GM23338 (cell line): Measurements from ENCODE around the gene RGCC. TPM values are rescaled to one million over a fixed set of nuclear protein-coding genes. Genes with fewer than 3 reads are reported as not detected.

Source experiments
- ATAC-seq: fragments of 200-7000 bp; cut with Tn5 transposase; 3 replicates; pipeline ENCODE4 v1.9.1; 2020
- DNase-seq: peaks from one replicate; pipeline ENCODE4 v3.0.0-alpha.2; 2015; ENCODE audit warnings: low spot score
- H2AFZ ChIP-seq: fragments of 200-600 bp; sonication (generic); 2 replicates; pipeline ENCODE4 v1.8.0; 2016; ENCODE audit warnings: antibody characterized with exemption, mild to moderate bottlenecking, moderate library complexity
- H3F3A ChIP-seq: fragments of 200-600 bp; sonication (generic); replicated peaks from 2 replicates; pipeline ENCODE4 v1.8.0; 2017; ENCODE audit warnings: antibody characterized with exemption, mixed run types, low read depth
- H3K27ac ChIP-seq: fragments of 200-600 bp; sonication (generic); 2 replicates; pipeline ENCODE4 v1.6.1; 2016; ENCODE audit warnings: low read depth
- H3K27me3 ChIP-seq: fragments of 200-600 bp; sonication (generic); 2 replicates; pipeline ENCODE4 v1.8.0; 2016; ENCODE audit warnings: mild to moderate bottlenecking, mixed run types, moderate library complexity; ENCODE audit not compliant: insufficient read depth
- H3K36me3 ChIP-seq: fragments of 200-600 bp; sonication (generic); 2 replicates; pipeline ENCODE4 v1.8.0; 2016; ENCODE audit warnings: mild to moderate bottlenecking; ENCODE audit not compliant: insufficient read depth
- H3K4me1 ChIP-seq: fragments of 200-600 bp; sonication (generic); 2 replicates; pipeline ENCODE4 v1.8.0; 2016; ENCODE audit warnings: mild to moderate bottlenecking, moderate library complexity; ENCODE audit not compliant: insufficient read depth
- H3K4me2 ChIP-seq: fragments of 200-600 bp; sonication (generic); 2 replicates; pipeline ENCODE4 v1.7.1; 2017; ENCODE audit warnings: mixed run types
- H3K4me3 ChIP-seq: fragments of 200-600 bp; sonication (generic); 2 replicates; pipeline ENCODE4 v1.6.1; 2016; ENCODE audit warnings: mixed run types
- H3K79me2 ChIP-seq: fragments of 200-600 bp; sonication (generic); replicated peaks from 2 replicates; pipeline ENCODE4 v1.8.0; 2017; ENCODE audit warnings: mild to moderate bottlenecking; ENCODE audit not compliant: insufficient read depth
- H3K9me2 ChIP-seq: fragments of 200-600 bp; sonication (generic); 2 replicates; pipeline ENCODE4 v1.8.0; 2017; ENCODE audit not compliant: insufficient read depth
- H4K20me1 ChIP-seq: fragments of 200-600 bp; sonication (generic); replicated peaks from 2 replicates; pipeline ENCODE4 v1.8.0; 2017; ENCODE audit warnings: mild to moderate bottlenecking; ENCODE audit not compliant: insufficient read depth
- H3K27ac Mint-ChIP-seq: 2 replicates; pipeline ENCODE4 v1.8.0; 2020; ENCODE audit warnings: inconsistent platforms, mild to moderate bottlenecking, moderate library complexity, mixed read lengths
- H3K27me3 Mint-ChIP-seq: 3 replicates; pipeline ENCODE4 v1.8.0; 2022; ENCODE audit warnings: low read depth, mild to moderate bottlenecking, moderate library complexity, mixed read lengths, inconsistent platforms; ENCODE audit not compliant: insufficient read depth, poor library complexity
- H3K36me3 Mint-ChIP-seq: 3 replicates; pipeline ENCODE4 v1.8.0; 2021; ENCODE audit warnings: low read depth, mild to moderate bottlenecking, inconsistent platforms, moderate library complexity, mixed read lengths
- H3K4me1 Mint-ChIP-seq: 3 replicates; pipeline ENCODE4 v1.8.0; 2020; ENCODE audit warnings: mild to moderate bottlenecking, inconsistent platforms, mixed read lengths
- H3K4me3 Mint-ChIP-seq: 3 replicates; pipeline ENCODE4 v1.8.0; 2021; ENCODE audit warnings: moderate library complexity, mild to moderate bottlenecking, inconsistent platforms, mixed read lengths
- H3K9me3 Mint-ChIP-seq: 3 replicates; pipeline ENCODE4 v1.8.0; 2020; ENCODE audit warnings: moderate library complexity, mild to moderate bottlenecking, inconsistent platforms, mixed read lengths
- ETS1 ChIP-seq: IDR thresholded peaks from 2 replicates; pipeline ENCODE4 v1.6.1; 2016; ENCODE audit warnings: antibody characterized with exemption
- EZH2 ChIP-seq: fragments of 200-600 bp; sonication (generic); IDR thresholded peaks from one replicate; pipeline ENCODE4 v1.8.0; 2017; ENCODE audit warnings: antibody characterized with exemption, mild to moderate bottlenecking, low read depth; ENCODE audit not compliant: unreplicated experiment
- JUNB ChIP-seq: IDR thresholded peaks from one replicate; pipeline ENCODE4 v1.6.1; 2016; ENCODE audit warnings: antibody characterized with exemption; ENCODE audit not compliant: unreplicated experiment
- NANOG ChIP-seq: IDR thresholded peaks from 2 replicates; pipeline ENCODE4 v1.6.1; 2016; ENCODE audit warnings: antibody characterized with exemption, borderline replicate concordance
- POLR2AphosphoS5 ChIP-seq: IDR thresholded peaks from 2 replicates; pipeline ENCODE4 v1.6.1; 2016; ENCODE audit warnings: antibody characterized with exemption, low read depth
- REST ChIP-seq: IDR thresholded peaks from one replicate; pipeline ENCODE4 v1.6.1; 2018; ENCODE audit warnings: antibody characterized with exemption; ENCODE audit not compliant: unreplicated experiment
- ZNF114 ChIP-seq: fragments of 250-450 bp; sonication (Bioruptor Pico); IDR thresholded peaks from 2 replicates; pipeline ENCODE4 v1.5.0; 2020; ENCODE audit warnings: mild to moderate bottlenecking, moderate library complexity
- polyA plus RNA-seq: library from polyadenylated mRNA; unstranded; fragments of >200 nt; fragmentation: Nextera tagmentation; extraction: Ambion mirVana; gene quantifications from 2 replicates; pipeline ENCODE4 v1.2.1, GENCODE V29; 2016
- total RNA-seq: library from RNA; depleted of rRNA; stranded (reverse); fragments of >200 nt; shearing (Covaris generic); gene quantifications from 2 replicates; pipeline ENCODE4 v1.2.3, GENCODE V29; 2014
- TF ChIP-seq, protein P1 (sequence below): fragments of 250-450 bp; sonication (Bioruptor Pico); IDR thresholded peaks from 2 replicates; pipeline ENCODE4 v1.5.0; 2020; ENCODE audit warnings: mild to moderate bottlenecking, moderate library complexity

RGCC gene
- total and polyA plus RNA-seq, 2 experiments from 2014 or later = 0.65 to 0.66 TPM

DNA sequence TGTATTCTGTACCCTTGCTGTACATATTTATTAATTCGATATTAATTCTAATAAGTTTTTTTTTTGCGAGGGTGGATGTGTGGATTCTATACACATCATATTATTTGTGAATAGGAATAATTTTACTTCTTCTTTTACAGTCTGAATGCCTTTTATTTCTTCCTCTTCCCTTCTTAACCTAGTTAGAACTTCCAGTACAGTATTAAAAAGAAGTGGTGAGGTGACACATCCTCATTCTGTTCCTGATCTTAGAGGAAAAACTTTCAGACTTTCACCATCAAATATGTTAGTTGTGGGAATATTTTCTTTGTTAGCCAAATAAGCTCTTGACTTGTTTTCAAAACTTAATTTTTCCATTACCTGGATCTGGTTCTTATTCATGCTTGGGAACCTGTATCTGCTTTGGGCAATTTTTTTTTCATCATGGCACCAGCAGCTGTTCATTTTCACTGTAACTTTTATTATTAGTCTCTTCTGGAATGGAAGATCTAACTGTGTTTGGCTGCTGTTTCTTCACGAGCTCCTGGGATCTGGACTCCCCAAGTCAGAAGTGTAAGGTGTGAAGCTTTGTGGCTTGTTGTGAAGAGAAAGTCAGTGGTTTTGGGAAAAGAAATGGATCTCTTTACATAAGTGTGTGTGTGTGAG, 33.1 kb downstream of the RGCC start:
- Histone ChIP-seq H3K4me2 (no peak overlapping the region), H3F3A (no peaks in the 10 kb centered on the region), H3K4me1 (peaks cover 4% of the 10 kb centered on the region; the same call in 1 of the 2 replicates), H3K9me2 (peaks cover 4% of the 10 kb centered on the region; the same call in 1 of the 2 replicates), H3K27ac (no peak overlapping the region), H3K27me3 (no peaks in the 10 kb centered on the region), H4K20me1 (no peaks in the 10 kb centered on the region), H3K36me3 (no peaks in the 10 kb centered on the region), H3K79me2 (no peaks in the 10 kb centered on the region), H3K4me3 (no peak overlapping the region), H2AFZ (no peak overlapping the region)
- no peak for ATAC-seq
- no peak for DNase-seq
- Mint-ChIP-seq H3K27me3 (peaks cover 1% of the 10 kb centered on the region), H3K4me3 (no peak overlapping the region), H3K9me3 (no peaks in the 10 kb centered on the region), H3K36me3 (no peaks in the 10 kb centered on the region), H3K27ac (no peak overlapping the region), H3K4me1 (no peaks in the 10 kb centered on the region)
- TF ChIP-seq ETS1 (no peak), EZH2 (no peak), JUNB (no peak), POLR2AphosphoS5 (no peak), NANOG (no peak), REST (no peak), ZNF114 (no peak)
- TF ChIP-seq, protein P1, sequence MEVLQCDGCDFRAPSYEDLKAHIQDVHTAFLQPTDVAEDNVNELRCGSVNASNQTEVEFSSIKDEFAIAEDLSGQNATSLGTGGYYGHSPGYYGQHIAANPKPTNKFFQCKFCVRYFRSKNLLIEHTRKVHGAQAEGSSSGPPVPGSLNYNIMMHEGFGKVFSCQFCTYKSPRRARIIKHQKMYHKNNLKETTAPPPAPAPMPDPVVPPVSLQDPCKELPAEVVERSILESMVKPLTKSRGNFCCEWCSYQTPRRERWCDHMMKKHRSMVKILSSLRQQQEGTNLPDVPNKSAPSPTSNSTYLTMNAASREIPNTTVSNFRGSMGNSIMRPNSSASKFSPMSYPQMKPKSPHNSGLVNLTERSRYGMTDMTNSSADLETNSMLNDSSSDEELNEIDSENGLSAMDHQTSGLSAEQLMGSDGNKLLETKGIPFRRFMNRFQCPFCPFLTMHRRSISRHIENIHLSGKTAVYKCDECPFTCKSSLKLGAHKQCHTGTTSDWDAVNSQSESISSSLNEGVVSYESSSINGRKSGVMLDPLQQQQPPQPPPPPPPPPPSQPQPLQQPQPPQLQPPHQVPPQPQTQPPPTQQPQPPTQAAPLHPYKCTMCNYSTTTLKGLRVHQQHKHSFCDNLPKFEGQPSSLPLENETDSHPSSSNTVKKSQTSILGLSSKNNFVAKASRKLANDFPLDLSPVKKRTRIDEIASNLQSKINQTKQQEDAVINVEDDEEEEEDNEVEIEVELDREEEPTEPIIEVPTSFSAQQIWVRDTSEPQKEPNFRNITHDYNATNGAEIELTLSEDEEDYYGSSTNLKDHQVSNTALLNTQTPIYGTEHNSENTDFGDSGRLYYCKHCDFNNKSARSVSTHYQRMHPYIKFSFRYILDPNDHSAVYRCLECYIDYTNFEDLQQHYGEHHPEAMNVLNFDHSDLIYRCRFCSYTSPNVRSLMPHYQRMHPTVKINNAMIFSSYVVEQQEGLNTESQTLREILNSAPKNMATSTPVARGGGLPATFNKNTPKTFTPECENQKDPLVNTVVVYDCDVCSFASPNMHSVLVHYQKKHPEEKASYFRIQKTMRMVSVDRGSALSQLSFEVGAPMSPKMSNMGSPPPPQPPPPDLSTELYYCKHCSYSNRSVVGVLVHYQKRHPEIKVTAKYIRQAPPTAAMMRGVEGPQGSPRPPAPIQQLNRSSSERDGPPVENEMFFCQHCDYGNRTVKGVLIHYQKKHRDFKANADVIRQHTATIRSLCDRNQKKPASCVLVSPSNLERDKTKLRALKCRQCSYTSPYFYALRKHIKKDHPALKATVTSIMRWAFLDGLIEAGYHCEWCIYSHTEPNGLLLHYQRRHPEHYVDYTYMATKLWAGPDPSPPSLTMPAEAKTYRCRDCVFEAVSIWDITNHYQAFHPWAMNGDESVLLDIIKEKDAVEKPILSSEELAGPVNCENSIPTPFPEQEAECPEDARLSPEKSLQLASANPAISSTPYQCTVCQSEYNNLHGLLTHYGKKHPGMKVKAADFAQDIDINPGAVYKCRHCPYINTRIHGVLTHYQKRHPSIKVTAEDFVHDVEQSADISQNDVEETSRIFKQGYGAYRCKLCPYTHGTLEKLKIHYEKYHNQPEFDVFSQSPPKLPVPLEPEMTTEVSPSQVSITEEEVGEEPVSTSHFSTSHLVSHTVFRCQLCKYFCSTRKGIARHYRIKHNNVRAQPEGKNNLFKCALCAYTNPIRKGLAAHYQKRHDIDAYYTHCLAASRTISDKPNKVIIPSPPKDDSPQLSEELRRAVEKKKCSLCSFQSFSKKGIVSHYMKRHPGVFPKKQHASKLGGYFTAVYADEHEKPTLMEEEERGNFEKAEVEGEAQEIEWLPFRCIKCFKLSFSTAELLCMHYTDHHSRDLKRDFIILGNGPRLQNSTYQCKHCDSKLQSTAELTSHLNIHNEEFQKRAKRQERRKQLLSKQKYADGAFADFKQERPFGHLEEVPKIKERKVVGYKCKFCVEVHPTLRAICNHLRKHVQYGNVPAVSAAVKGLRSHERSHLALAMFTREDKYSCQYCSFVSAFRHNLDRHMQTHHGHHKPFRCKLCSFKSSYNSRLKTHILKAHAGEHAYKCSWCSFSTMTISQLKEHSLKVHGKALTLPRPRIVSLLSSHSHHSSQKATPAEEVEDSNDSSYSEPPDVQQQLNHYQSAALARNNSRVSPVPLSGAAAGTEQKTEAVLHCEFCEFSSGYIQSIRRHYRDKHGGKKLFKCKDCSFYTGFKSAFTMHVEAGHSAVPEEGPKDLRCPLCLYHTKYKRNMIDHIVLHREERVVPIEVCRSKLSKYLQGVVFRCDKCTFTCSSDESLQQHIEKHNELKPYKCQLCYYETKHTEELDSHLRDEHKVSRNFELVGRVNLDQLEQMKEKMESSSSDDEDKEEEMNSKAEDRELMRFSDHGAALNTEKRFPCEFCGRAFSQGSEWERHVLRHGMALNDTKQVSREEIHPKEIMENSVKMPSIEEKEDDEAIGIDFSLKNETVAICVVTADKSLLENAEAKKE (CRISPR knock-in tag) = no peak
